Measurements from ENCODE around the gene SLC22A12. TPM values are rescaled to one million over a fixed set of nuclear protein-coding genes. Genes with fewer than 3 reads are reported as not detected.

The SLC22A12 gene
- total RNA-seq, 1 experiment from 2014 or later, result not detected

DNA sequence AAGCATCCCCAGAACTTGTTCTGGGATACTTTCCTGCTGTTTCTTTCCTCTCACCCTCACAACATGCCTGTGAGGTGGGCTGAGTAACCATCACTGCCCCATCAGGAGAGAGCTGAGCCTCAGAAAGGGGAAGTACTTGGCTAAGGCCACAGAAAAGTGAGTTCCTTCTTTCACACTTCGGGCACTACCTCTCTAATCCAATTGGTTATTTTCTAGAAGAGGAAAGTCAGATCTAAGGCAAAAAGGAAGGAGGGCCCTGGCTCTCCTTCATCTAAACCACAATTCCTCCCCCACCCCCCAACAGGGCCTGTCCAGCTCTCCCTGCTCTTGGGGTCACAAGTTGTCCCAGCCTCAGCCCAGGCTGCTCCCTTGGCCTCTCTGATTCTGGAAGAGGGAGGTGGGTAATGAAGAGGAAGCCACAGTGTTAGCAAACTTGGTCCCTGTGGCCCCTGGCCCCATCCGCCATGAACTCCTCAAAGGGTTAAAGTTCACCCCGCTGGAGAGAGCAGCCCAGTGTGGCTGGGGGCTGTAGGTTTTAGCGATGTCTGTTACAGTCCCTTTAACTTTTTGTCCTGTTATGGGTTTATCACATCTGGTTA is 34.0 kb downstream of the SLC22A12 start:
- DNase-seq (ENCODE audit: low spot score), result no peak

DNA sequence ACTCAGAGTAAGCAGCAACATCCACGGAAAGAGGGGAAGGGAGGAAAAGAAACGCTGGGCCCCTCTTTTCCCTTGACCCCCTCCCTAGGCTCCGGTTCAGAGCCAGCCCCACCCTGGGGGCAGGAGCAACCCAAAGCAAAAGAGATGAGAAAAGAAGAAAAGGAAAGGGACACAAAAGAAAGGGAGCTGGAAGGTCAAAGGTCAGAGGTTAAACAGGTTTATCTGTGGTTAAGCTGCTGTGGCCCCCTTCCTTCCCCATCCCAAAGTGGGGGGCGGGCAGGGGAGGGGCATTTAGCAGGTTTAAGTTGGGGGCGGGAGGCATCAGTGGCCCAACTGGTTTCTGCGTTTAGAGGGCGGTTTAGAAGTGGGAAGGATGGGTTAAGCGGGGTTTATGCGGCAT is 35.6 kb downstream of the SLC22A12 start:
- no peak for DNase-seq (ENCODE audit: low spot score)

- no peak for DNase-seq (ENCODE audit: low spot score)
Observed at GRCh38 chr11:64627371-64627770, 36.4 kb downstream of the SLC22A12 start.

GRCh38 chr11:64628596-64628995 is 37.6 kb downstream of the SLC22A12 start:
- DNase-seq (ENCODE audit: low spot score), result no peak

- DNase-seq (ENCODE audit: low spot score), result no peak
Observed at GRCh38 chr11:64629103-64629502, 38.1 kb downstream of the SLC22A12 start.

GRCh38 chr11:64629796-64630562 is 39.0 kb downstream of the SLC22A12 start:
- no peak for DNase-seq (ENCODE audit: low spot score)

- no peak for DNase-seq (ENCODE audit: low spot score)
Observed at GRCh38 chr11:64631675-64632074, 40.7 kb downstream of the SLC22A12 start.

DNA sequence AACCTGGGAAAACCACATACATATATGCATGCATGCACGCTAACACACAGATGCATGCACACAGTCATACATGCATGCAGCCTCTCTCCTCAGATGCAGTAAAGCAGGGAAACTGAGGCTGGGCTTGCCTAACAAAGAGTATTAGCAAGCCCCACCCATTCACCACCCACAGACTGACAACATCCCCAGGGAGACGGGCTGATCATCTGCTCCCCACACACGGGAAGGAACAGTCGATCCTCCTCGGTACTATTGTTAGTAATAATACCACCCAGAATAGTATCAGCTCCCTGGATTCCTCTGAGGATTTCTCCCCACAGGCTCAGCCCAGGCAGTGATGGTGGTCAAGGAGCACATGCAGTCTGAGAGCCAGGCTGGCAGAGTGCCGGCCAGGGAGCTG is 41.2 kb downstream of the SLC22A12 start:
- DNase-seq (ENCODE audit: low spot score), result no peak

DNA sequence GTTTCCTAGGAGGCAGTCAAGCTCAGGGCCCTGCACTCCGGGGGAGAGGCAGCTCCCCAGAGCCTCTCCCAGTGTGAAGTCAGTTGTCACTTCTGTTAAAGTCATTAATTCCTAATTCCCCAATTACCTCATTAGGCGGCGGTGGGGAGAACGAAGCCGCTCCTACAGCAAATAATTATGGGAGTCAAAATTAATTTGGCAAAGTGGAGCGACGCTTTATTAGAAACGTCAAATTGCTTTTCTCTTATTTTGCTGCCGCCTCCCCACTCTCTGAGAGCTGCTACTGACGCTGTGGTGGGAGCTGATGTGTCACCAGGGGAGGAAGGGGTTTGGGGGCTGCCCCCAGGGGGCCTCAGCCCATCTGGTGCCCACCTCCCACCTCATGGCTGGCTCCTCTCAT is 41.6 kb downstream of the SLC22A12 start:
- no peak for DNase-seq (ENCODE audit: low spot score)

- no peak for DNase-seq (ENCODE audit: low spot score)
Observed at GRCh38 chr11:64633555-64634159, 42.6 kb downstream of the SLC22A12 start.

DNA sequence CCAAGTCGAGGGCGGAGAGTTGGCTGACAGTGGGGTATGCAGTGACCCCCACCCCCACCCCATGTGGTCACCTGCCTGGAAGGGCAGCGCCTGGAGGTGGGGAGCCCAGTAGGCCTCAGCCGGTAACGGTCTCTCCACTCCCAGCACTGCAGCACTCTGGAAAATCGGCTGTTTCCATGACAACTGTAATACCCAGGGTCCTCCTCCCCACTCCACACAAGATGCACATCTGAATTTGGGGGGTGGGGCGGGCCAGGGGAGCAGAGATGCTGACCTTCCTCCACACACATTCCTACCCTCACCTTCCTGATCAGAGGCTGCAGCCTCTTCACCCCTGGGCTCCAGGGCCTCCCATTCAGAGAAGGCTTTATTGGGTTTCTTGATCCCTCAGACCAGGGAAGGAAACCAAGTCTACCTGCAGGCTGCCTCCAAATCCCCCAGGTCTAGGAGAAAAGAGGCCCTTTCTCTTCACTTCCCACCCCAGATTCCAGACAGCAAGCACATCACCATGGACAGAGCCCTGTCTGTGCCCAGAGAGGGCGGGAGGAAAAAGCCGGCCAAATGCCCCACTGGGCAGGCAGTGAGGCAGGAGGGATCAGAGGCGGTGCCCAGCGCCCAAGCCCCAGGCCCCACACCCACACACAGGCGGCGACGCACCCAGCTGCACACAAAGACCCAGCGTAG is 46.5 kb downstream of the SLC22A12 start:
- DNase-seq (ENCODE audit: low spot score), result no peak

DNA sequence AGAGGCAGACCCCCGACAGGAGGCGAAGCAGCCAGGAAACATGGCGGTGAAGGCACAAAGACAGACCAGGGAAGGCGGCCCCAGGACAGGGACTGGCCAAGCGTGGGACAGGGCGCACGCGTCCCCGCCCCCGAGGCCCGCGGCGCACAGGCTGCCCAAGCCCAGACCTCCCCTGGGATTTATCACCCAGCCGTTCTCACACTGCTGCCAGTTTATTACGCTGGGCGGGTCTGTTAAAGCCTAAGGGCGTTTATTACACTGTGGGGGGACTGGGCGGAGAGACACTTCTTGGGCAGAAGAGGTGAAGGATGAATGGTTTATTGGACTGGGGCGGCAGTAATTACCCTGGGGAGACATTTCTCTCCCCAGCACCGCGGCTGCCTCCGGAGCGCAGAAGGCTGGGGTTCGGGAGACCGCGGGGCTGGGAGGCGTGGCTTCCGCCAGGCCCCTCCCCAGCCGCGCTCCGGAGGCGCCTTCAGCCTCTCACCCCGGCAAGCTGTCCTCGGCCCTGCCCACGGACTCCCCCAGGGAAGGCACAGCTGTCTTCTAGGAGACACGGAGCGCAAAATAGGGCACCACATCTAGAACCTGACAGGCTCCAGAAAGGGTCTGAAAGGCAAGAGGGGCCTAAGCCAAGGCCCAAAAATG is 47.1 kb downstream of the SLC22A12 start:
- no peak for DNase-seq (ENCODE audit: low spot score)

GRCh38 chr11:64638829-64639228 is 47.8 kb downstream of the SLC22A12 start:
- no peak for DNase-seq (ENCODE audit: low spot score)

- no peak for DNase-seq (ENCODE audit: low spot score)
Observed at GRCh38 chr11:64639885-64640284, 48.9 kb downstream of the SLC22A12 start.

DNA sequence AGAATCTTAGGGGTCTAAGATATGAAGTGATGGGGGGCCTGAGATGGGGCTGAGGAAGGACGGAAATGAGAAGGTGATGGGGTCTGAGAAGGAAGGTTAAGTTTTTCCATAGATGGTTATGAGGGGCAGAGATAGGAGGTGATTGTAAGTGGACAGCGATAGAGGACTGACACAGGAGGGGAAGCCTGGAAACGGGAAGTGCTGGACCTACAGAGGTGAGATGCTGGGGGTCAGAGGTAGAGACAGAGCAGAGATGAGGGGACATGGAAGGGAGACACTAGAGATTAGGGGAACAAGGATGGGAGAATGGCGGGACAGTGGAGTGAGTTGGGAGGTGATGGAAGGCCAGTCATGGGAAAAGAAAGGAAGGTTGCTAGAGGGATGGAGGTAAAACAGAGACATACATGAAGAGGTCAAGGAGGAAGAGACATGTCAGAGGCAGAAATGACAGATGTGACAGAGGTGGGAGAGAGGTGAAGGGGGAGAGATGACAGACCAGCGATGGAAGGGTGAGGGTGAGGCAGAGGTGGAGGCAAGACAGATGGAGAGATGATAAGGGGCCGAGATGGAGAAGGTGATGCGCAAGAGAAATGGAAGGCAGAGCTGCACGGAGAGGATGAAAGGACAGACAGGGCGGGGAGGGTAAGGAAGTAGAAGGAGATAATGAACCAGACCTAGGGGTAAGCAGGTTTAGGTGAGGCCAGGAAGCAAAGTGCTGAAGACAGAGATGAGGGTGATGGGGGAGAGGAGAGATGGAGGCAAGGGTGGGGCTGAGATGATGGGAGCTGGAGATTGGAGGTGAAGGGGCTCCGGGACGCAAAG is 50.8 kb downstream of the SLC22A12 start:
- DNase-seq (ENCODE audit: low spot score), result no peak

DNA sequence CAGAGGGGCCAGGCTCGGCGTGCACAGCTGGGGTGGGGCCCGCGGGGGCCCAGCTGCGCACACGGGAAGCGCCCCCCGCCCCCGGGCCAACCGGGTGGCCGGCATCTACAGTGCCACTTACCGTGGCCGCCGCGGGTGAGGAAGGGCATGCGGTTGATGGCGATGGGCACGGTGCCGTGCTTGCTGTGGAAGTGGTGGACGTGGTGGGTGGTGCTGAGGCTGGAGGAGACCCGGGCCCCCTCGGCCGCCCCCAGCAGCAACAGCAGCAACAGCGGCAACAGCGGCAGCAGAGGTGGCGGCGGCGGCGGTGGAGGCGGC is 51.4 kb downstream of the SLC22A12 start:
- DNase-seq (ENCODE audit: low spot score), result no peak

DNA sequence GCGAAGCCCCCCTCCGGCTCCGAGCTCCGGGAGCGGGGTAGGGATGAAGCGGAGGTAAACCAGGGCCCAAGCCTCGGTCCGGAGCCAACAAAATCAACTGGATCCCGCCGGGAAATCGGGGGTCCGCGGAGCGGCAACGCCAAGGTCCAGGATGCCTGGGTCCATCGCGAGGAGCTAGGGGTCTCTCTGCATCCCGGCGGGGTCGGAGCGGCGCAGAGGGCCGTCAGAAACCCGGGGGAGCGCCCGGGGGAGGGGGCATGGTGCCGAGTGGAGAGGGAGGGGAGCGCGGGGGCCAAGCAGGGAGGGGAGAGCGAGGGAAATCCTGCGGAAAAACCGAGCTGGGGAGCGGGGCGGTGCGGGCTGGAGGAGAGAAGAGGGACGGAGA is 51.8 kb downstream of the SLC22A12 start:
- DNase-seq (ENCODE audit: low spot score), result no peak

DNA sequence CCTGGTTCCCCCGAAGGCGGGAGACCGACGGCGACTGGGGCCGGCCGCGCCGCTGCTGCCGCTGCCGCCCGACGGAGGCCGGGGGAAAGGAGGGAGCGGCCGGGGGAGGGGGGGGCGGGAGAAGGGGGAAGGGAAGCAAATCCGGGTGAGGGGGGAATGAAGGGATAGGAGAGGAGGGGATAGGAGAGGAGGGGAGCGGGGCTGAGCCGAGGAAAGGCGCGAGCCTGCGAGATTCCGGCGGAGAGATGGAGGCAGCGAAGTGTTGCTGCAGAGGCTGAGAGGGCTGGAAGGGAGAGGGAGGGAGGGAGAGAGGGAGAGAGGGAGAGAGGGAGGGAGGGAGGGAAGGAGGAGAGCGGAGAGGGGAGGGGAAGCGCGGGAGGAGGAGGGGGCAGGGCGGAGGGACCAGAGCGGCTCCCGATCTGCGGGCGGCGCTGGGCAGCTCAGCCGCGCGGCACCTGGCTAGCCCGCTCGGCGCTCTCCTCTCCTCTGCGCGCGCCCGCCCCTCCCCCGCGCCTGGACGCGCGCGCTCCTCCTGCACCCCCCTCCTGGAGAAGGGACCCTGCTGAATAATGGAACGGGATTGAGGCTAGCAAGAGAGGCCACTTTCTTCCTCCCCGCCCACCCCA is 52.3 kb downstream of the SLC22A12 start:
- DNase-seq (ENCODE audit: low spot score), result no peak

- no peak for DNase-seq (ENCODE audit: low spot score)
Observed at GRCh38 chr11:64643920-64644646, 53.1 kb downstream of the SLC22A12 start.

DNA sequence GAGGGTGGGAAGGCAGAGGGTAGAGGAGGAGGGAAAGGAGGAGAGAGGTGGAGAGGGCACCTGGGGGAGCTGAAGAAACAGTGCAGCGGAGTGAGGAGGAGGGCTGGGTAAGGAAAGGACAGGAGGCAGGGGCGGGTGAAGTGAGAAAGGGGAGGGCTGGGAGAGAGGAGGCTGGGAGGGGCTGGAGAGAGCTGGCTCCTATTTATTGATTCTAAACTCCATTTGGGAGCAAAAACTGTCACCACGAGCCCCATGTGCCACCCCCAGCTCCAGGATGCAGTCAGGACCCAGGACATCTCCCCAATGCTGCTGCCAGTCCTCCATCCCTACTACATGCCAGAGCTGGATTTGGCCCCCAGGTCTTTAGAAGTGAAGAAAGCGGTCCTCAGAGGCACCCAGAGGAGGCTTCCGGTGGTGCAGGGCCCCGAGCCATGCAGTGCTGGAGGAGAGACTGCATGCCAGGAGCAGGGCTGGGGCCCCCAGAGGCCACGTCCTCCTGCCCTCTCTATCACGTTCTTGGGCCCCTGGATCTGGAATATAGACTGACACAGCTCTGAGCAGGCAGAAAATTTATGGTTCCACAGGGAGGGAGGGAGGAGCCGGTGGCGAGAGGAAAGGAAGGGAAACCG is 53.7 kb downstream of the SLC22A12 start:
- DNase-seq (ENCODE audit: low spot score), result no peak

Data from HT-29 (cell line).